Hindlimb muscle (tissue), 1 donor: ENCODE data around the gene ACTL6B. TPM values are rescaled to one million over a fixed set of nuclear protein-coding genes. Genes with fewer than 3 reads are reported as not detected.

ENCODE experiments used
- DNase-seq: peaks from one replicate; pipeline ENCODE4 v3.0.0-alpha.2; 2013
- polyA plus RNA-seq: library from polyadenylated mRNA; unstranded; fragments of 120-200 nt; gene quantifications from one replicate; pipeline ENCODE4 v1.2.1, GENCODE V29; 2013; ENCODE audit not compliant: insufficient read length

The ACTL6B gene
- polyA plus RNA-seq, 1 donor, result not detected

GRCh38 chr7:100626530-100627237 lies 29.6 kb downstream of the ACTL6B start:
- DNase-seq, result peak; percentile 58

- DNase-seq, result no peak
These were observed 30.2 kb downstream of the ACTL6B start for GRCh38 chr7:100626055-100626454.

- no peak for DNase-seq
These were observed 32.1 kb downstream of the ACTL6B start for GRCh38 chr7:100623951-100624824.

- DNase-seq, result no peak
These were observed 34.7 kb downstream of the ACTL6B start for GRCh38 chr7:100621554-100621953.

- DNase-seq, result no peak
These were observed 35.4 kb downstream of the ACTL6B start for GRCh38 chr7:100620804-100621203.

- no peak for DNase-seq
These were observed 36.0 kb downstream of the ACTL6B start for GRCh38 chr7:100620239-100620638.

GRCh38 chr7:100614308-100614861 lies 41.9 kb downstream of the ACTL6B start:
- no peak for DNase-seq

- no peak for DNase-seq
These were observed 42.7 kb downstream of the ACTL6B start for GRCh38 chr7:100613412-100614175.

GRCh38 chr7:100612730-100613390 lies 43.4 kb downstream of the ACTL6B start:
- DNase-seq, result no peak

- DNase-seq, result peak; percentile 99
These were observed 44.1 kb downstream of the ACTL6B start, which contains the start of gene MOSPD3 for GRCh38 chr7:100611983-100612729. Gene MOSPD3 (plus strand): TSS chr7:100612540. CDS start chr7:100612792, 252 bp downstream.

- DNase-seq, result no peak
These were observed 46.3 kb downstream of the ACTL6B start for GRCh38 chr7:100609958-100610357.

- DNase-seq, result no peak
These were observed 49.1 kb downstream of the ACTL6B start for GRCh38 chr7:100607111-100607510.

- DNase-seq, result no peak
These were observed 49.9 kb downstream of the ACTL6B start for GRCh38 chr7:100606313-100606712.

- no peak for DNase-seq
These were observed 51.0 kb downstream of the ACTL6B start for GRCh38 chr7:100604976-100605911.

GRCh38 chr7:100604028-100604975 lies 51.9 kb downstream of the ACTL6B start:
- no peak for DNase-seq

- no peak for DNase-seq
These were observed 52.6 kb downstream of the ACTL6B start for GRCh38 chr7:100603726-100604027.

- peak; percentile 88 for DNase-seq
These were observed 53.1 kb downstream of the ACTL6B start for GRCh38 chr7:100602889-100603725.

GRCh38 chr7:100600730-100601038 lies 55.6 kb downstream of the ACTL6B start:
- DNase-seq, result no peak
